B cell (primary cell): ENCODE results near the gene OR6B3. TPM values are rescaled to one million over a fixed set of nuclear protein-coding genes. Genes with fewer than 3 reads are reported as not detected.

ENCODE experiments used
- ATAC-seq: fragments of 200-7000 bp; cut with Tn5 transposase; one replicate; pipeline ENCODE4 v1.10.0; 2021; ENCODE audit warnings: low read depth, mild to moderate bottlenecking, moderate number of reproducible peaks, moderate library complexity
- CTCF ChIA-PET: fragments of 350-600 bp; sonication (Branson Sonifier 250); formaldehyde crosslinking; loops from one replicate; lab custom pipeline; 2021; ENCODE audit warnings: antibody characterized with exemption, inconsistent platforms; lab: Charles Lee
- POLR2A ChIA-PET: fragments of 350-600 bp; sonication (Branson Sonifier 250); formaldehyde crosslinking; loops from one replicate; lab custom pipeline; 2021; ENCODE audit warnings: antibody characterized with exemption; lab: Charles Lee
- DNase-seq: peaks from one replicate; pipeline ENCODE4 v3.0.0; 2013
- H2AFZ ChIP-seq: 2 replicates; pipeline ENCODE4 v1.6.1; 2012; ENCODE audit warnings: mild to moderate bottlenecking, low read depth, low read length; ENCODE audit not compliant: insufficient read depth, poor library complexity, severe bottlenecking
- H3K27ac ChIP-seq, 2 donors: 1 replicate in 1 of 2; 2 replicates in 1 of 2; pipeline ENCODE4 v1.5.1; 2012 to 2013; ENCODE audit warnings: low read length in 2 of 2, mild to moderate bottlenecking in 2 of 2, moderate library complexity in 1 of 2
- H3K27me3 ChIP-seq, 4 experiments: fragments of 200-600 bp in 1 of 4; sonication (generic) in 1 of 4; replicated peaks in 1 of 4; 1 replicate in 2 of 4; 2 replicates in 2 of 4; pipeline versions ENCODE4 v1.6.1 to v1.7.0; 2013 to 2016; ENCODE audit warnings: low read length in 3 of 4, mild to moderate bottlenecking in 2 of 4, mixed read lengths in 1 of 4, moderate library complexity in 1 of 4; ENCODE audit not compliant: insufficient read depth in 4 of 4, control insufficient read depth in 3 of 4; ENCODE audit errors: control extremely low read depth in 1 of 4
- H3K36me3 ChIP-seq, 2 experiments: replicated peaks in 1 of 2; 1 replicate in 1 of 2; 2 replicates in 1 of 2; pipeline versions ENCODE4 v1.6.1 to v1.7.1; 2013; ENCODE audit warnings: low read length in 1 of 2; ENCODE audit not compliant: insufficient read depth in 2 of 2, control insufficient read depth in 1 of 2; ENCODE audit errors: control extremely low read depth in 1 of 2, extremely low read depth in 1 of 2
- H3K4me1 ChIP-seq, 2 donors: fragments of 200-600 bp in 1 of 2; sonication (generic) in 1 of 2; 1 replicate in 1 of 2; 2 replicates in 1 of 2; pipeline versions ENCODE4 v1.5.1 to v1.6.1; 2013 to 2017; ENCODE audit warnings: low read length in 2 of 2; ENCODE audit not compliant: control insufficient read depth in 2 of 2, insufficient read depth in 2 of 2
- H3K4me2 ChIP-seq: replicated peaks from 2 replicates; pipeline ENCODE3; 2012; ENCODE audit warnings: mild to moderate bottlenecking, low read depth, low read length; ENCODE audit not compliant: poor library complexity, severe bottlenecking
- H3K4me3 ChIP-seq, 5 experiments: fragments of 200-600 bp in 1 of 5; sonication (generic) in 1 of 5; 1 replicate in 3 of 5; 2 replicates in 2 of 5; pipeline versions ENCODE4 v1.5.1 to v1.7.0; 2011 to 2016; ENCODE audit warnings: low read length in 4 of 5, mild to moderate bottlenecking in 4 of 5, low read depth in 2 of 5, control low read depth in 1 of 5, moderate library complexity in 1 of 5; ENCODE audit not compliant: insufficient read depth in 1 of 5; ENCODE audit errors: control extremely low read depth in 1 of 5, extremely low read depth in 1 of 5
- H3K79me2 ChIP-seq: fragments of 200-600 bp; sonication (generic); one replicate; pipeline ENCODE4 v1.6.0; 2016; ENCODE audit warnings: low read length; ENCODE audit not compliant: control insufficient read depth, insufficient read depth
- H3K9ac ChIP-seq: fragments of 200-600 bp; sonication (generic); 2 replicates; pipeline ENCODE4 v1.6.1; 2017; ENCODE audit warnings: mild to moderate bottlenecking, low read length, moderate library complexity
- H3K9me3 ChIP-seq, 3 donors: one replicate each; pipeline versions ENCODE4 v1.6.1 to v1.7.1; 2013; ENCODE audit warnings: low read length in 2 of 3; ENCODE audit not compliant: control insufficient read depth in 2 of 3, insufficient read depth in 1 of 3; ENCODE audit errors: control extremely low read depth in 1 of 3
- H4K20me1 ChIP-seq: 2 replicates; pipeline ENCODE4 v1.6.0; 2012; ENCODE audit warnings: mild to moderate bottlenecking, low read length; ENCODE audit not compliant: insufficient read depth, control insufficient read depth, poor library complexity, severe bottlenecking
- H3K27ac Mint-ChIP-seq: one replicate; pipeline ENCODE4 v1.8.0; 2021; ENCODE audit warnings: mixed read lengths
- H3K27me3 Mint-ChIP-seq: one replicate; pipeline ENCODE4 v1.8.0; 2021; ENCODE audit warnings: mixed read lengths
- H3K4me1 Mint-ChIP-seq: one replicate; pipeline ENCODE4 v1.8.0; 2021; ENCODE audit warnings: mixed read lengths
- H3K4me3 Mint-ChIP-seq: one replicate; pipeline ENCODE4 v1.8.0; 2021; ENCODE audit warnings: mixed read lengths
- H3K9me3 Mint-ChIP-seq: one replicate; pipeline ENCODE4 v1.8.0; 2022; ENCODE audit warnings: mixed read lengths; ENCODE audit not compliant: insufficient read depth
- EZH2 ChIP-seq: IDR thresholded peaks from 2 replicates; pipeline ENCODE4 v1.6.1; 2012; ENCODE audit warnings: borderline replicate concordance, low read depth, mild to moderate bottlenecking, moderate library complexity, low read length; ENCODE audit not compliant: insufficient read depth, poor library complexity, severe bottlenecking
- WGBS: methylation state at CpG from one replicate; pipeline ENCODE4 v1.1.5; 2013; ENCODE audit warnings: missing lambda C conversion rate; ENCODE audit not compliant: insufficient coverage; 5-methylcytosine and 5-hydroxymethylcytosine counted together
- intact Hi-C: fragments of 100-400 bp; cut with micrococcal nuclease; formaldehyde crosslinking; loops from one replicate; pipeline ENCODE4 v1.10.0; 2022
- polyA plus RNA-seq: library from polyadenylated mRNA; depleted of rRNA; stranded (reverse); fragments of >200 nt; gene quantifications from 2 replicates; pipeline ENCODE4 v1.2.3, GENCODE V29; 2012
- total RNA-seq, 2 donors: library from RNA; stranded (reverse); fragments of 120-200 nt in 1 of 2; gene quantifications; 1 replicate in 1 of 2; 2 replicates in 1 of 2; pipeline versions ENCODE4 v1.2.3 to v1.2.4, GENCODE V29; 2013 to 2022
- TF ChIP-seq, protein P1 (sequence below): fragments of 200-600 bp; IDR thresholded peaks from one replicate; pipeline ENCODE4 v1.8.0; 2022; ENCODE audit warnings: antibody characterized with exemption, mild to moderate bottlenecking

Gene OR6B3
- total and polyA plus RNA-seq, 2 donors (not counting 1 experiment from before 2014, with no cell fraction given): not detected

DNA sequence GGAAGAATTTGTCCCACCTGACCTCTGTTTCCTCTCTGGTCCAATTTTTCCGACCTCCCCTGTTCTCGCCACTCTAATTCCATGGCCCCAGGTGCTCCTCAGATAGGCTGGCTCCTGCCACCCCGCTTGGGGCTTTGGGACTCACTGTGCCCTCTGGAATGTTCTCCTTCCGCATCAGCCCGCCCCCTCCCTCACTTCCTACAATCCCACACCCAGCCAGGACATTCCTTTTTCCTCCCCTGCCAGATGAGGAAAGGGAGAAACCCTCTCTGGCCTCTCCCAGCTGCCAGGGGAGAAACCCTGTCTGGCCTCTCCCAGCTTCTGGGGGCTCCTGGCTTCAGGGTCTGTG is 20.0 kb downstream of the OR6B3 start:
- H3K9ac ChIP-seq: no peak overlapping the region
- Mint-ChIP-seq H3K4me3 (no peak overlapping the region), H3K27me3 (peaks cover 36% of the 10 kb centered on the region), H3K4me1 (no peaks in the 10 kb centered on the region), H3K27ac (no peak overlapping the region), H3K9me3 (no peaks in the 10 kb centered on the region)
- no peak overlapping the region for H2AFZ ChIP-seq
- H3K4me3 ChIP-seq: no peak overlapping the region
- no peak overlapping the region for H3K27ac ChIP-seq
- H3K4me2 ChIP-seq: no peak overlapping the region
- ChIA-PET CTCF (no interaction called here), POLR2A (no interaction called here)
- no peaks in the 10 kb centered on the region for H4K20me1 ChIP-seq
- DNase-seq: no peak
- intact Hi-C loops: no loop called here
- WGBS: 54% methylated on average over 5 of the region's 5 CpGs
- H3K79me2 ChIP-seq: no peaks in the 10 kb centered on the region
- no peak for ATAC-seq
- H3K27me3 ChIP-seq: peaks cover 0 to 4% (median 2%) of the 10 kb centered on the region in 4 experiments
- no peaks in the 10 kb centered on the region for H3K36me3 ChIP-seq
- no peak for TF ChIP-seq EZH2
- TF ChIP-seq, protein P1, sequence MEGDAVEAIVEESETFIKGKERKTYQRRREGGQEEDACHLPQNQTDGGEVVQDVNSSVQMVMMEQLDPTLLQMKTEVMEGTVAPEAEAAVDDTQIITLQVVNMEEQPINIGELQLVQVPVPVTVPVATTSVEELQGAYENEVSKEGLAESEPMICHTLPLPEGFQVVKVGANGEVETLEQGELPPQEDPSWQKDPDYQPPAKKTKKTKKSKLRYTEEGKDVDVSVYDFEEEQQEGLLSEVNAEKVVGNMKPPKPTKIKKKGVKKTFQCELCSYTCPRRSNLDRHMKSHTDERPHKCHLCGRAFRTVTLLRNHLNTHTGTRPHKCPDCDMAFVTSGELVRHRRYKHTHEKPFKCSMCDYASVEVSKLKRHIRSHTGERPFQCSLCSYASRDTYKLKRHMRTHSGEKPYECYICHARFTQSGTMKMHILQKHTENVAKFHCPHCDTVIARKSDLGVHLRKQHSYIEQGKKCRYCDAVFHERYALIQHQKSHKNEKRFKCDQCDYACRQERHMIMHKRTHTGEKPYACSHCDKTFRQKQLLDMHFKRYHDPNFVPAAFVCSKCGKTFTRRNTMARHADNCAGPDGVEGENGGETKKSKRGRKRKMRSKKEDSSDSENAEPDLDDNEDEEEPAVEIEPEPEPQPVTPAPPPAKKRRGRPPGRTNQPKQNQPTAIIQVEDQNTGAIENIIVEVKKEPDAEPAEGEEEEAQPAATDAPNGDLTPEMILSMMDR: no peak
- no peaks in the 10 kb centered on the region for H3K4me1 ChIP-seq
- no peaks in the 10 kb centered on the region for H3K9me3 ChIP-seq

DNA sequence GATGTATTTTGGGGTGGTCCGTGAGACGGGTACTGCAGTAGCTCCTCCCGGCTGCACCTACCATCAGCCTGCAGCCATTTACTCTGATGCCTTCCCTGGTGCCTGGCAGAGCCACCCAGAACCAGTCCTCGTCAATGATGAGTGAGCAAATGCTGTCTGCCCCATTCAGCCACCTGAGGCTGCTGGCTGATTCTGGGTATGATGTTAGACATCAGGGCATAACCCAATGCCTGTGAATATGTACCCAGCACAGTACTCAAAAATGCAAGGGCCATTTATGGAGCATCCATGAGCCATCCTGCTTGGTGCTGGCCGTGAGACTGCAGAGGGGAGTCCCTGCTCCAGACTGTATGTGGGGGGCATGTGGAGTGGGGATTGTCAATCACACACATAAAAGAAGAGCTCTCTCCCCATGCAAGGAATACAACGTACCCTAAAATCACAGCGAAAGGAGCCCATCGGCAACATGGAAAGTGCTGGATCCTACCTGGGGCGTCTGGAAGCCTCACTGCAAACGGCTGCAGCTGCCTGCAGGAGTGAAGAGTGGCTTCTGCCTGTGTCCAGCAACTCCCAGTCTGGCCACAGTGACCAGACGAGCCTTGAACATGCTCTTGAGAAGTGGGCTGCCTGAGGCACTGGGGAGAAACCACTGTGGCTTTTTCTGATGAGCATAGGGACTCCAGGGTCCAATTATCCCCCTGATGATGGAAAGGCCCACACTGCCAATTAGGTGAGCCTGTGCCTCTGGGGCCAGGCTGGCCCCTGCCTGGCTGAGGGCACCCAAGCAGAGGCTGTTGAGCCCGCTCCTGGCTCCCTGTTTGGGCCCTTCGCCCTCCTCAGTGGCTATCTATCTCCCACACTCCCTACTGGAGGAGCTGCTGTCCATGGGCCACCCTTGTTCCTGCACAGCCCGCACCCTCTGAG is 20.7 kb downstream of the OR6B3 start:
- ATAC-seq (no peak), DNase-seq (no peak)
- no peaks in the 10 kb centered on the region for H3K9me3 ChIP-seq
- no peak overlapping the region for H3K4me2 ChIP-seq
- ChIA-PET POLR2A (no interaction called here), CTCF (interaction anchor here (1.0 kb wide), 1 partner anchor 11 kb away, joined by 3 read pairs; no protein-coding TSS in a partner anchor)
- no peaks in the 10 kb centered on the region for H3K4me1 ChIP-seq
- H3K9ac ChIP-seq: no peak overlapping the region
- Mint-ChIP-seq H3K27ac (no peak overlapping the region), H3K4me3 (no peak overlapping the region), H3K4me1 (no peaks in the 10 kb centered on the region), H3K9me3 (no peaks in the 10 kb centered on the region), H3K27me3 (peaks cover 36% of the 10 kb centered on the region)
- H3K79me2 ChIP-seq: no peaks in the 10 kb centered on the region
- peaks cover 0 to 4% (median under 1%) of the 10 kb centered on the region in 4 experiments for H3K27me3 ChIP-seq
- whole genome bisulfite sequencing: 72% methylated on average over 12 of the region's 14 CpGs
- H3K27ac ChIP-seq: no peak overlapping the region
- no peaks in the 10 kb centered on the region for H3K36me3 ChIP-seq
- intact Hi-C loops: no loop called here
- H4K20me1 ChIP-seq: no peaks in the 10 kb centered on the region
- no peak overlapping the region for H3K4me3 ChIP-seq
- H2AFZ ChIP-seq: no peak overlapping the region
- no peak for TF ChIP-seq EZH2
- TF ChIP-seq, protein P1: no peak
